Activated CD4-positive, alpha-beta T cell treated with anti-CD3 and anti-CD28 coated beads, Interleukin-2, amount 50 U/mL, for 4 hours (primary cell): Measurements from ENCODE around the gene ANKRD17.

Source experiments
- DNase-seq, 2 experiments: peaks; one replicate each; pipeline ENCODE4 v3.0.0-alpha.2; 2020

Gene ANKRD17

GRCh38 chr4:73197220-73197619 lies 61.4 kb downstream of the ANKRD17 start:
- no peak for DNase-seq

GRCh38 chr4:73194064-73194463 lies 64.5 kb downstream of the ANKRD17 start:
- DNase-seq: no peak

GRCh38 chr4:73193659-73194058 lies 64.9 kb downstream of the ANKRD17 start:
- no peak for DNase-seq

- DNase-seq: no peak
Measured at GRCh38 chr4:73193155-73193554, 65.4 kb downstream of the ANKRD17 start.

DNA sequence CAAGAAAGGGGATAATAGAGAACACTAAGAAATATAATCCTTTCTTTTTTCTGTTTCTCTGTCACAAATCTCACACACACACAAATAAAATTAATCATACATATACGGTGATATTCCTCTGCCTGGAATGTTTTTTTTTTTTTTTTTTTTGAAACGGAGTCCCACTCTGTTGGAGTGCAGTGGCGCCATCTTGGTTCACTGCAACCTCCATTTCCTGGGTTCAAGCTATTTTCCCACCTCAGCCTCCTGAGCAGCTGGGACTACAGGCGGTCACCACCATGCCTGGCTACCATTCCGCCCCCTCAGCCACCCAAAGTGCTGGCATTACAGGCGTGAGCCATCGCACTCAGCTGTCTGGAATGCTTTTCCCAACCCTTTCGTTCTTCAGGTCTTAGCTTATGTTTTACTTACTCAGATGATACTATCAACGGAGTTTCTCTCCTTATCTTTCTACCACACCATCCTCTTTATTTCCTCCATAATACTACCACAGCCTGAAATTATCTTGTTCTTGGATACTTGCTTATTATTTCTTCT lies 69.3 kb downstream of the ANKRD17 start:
- no peak for DNase-seq

DNA sequence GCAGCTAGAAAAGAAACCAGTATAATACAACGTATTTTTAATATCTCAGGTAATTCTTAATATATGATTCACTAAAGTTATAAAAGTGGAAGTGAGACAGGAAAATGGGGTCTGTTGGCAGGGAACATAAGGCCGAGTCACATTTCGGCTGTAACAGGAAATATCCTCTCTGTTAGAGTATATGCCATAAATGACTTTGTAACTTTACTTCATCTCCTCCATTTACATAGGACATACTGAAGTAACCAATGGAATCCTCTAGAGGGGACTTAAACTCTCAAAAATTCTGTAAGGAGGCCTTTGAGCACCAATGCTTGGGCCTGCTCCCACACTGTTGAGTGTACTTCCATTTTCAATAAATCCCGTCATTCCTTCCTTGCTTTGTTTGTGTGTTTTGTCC lies 71.3 kb downstream of the ANKRD17 start:
- no peak for DNase-seq

GRCh38 chr4:73185903-73186302 lies 72.7 kb downstream of the ANKRD17 start:
- DNase-seq: no peak

- DNase-seq: no peak
Measured at GRCh38 chr4:73181231-73181630, 77.4 kb downstream of the ANKRD17 start.

- no peak for DNase-seq
Measured at GRCh38 chr4:73178389-73178788, 80.2 kb downstream of the ANKRD17 start.

DNA sequence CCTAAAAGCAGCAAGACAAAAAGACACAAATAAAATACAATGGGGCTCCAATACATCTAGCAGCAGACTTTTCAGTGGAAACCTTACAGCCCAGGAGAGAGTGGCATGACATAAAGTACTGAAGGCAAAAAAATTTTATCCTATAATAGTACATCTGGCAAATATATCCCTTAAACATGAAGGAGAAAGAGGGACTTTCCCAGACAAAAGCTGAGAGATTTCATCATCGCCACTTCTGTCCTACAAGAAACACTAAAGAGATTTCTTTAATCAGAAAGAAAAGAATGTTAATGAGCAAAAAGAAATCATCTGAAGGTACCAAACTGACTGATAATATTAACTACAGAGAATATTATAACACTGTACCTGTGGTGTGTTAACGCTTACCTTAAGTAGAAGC lies 86.4 kb downstream of the ANKRD17 start:
- no peak for DNase-seq

DNA sequence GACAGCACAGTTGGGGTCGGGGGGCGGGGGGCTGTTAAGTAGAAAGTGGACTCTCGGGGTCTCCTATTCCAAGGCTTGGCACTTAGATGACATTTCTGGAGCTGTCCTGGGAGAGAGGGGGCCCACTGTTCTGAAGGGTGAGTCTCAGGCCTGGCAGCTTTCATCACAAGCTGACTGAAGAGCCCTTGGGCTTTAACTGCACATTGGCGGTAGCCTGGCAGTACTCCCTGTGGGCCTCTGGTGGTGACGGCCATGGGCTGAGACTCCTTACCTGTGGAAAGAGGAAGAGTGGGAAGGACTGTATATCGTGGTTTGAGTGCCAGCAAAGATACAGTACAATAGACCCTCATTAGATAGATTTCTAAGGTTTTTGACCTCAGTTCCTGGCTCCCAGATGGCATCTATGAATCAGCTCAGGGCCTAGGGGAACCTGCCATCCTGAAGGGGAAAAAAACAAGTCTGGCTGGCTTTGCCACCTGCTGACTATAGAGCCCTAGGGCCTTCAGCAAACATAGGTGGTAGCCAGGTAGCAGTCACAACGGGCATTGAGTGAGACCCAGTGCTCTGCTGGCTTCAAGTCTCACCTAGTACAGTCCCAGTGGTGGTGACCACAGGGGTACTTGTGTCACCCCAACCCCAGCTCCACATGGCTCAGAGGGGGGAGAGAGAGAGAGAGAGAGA lies 87.9 kb downstream of the ANKRD17 start:
- no peak for DNase-seq

GRCh38 chr4:73166212-73166611 lies 92.4 kb downstream of the ANKRD17 start:
- no peak for DNase-seq

DNA sequence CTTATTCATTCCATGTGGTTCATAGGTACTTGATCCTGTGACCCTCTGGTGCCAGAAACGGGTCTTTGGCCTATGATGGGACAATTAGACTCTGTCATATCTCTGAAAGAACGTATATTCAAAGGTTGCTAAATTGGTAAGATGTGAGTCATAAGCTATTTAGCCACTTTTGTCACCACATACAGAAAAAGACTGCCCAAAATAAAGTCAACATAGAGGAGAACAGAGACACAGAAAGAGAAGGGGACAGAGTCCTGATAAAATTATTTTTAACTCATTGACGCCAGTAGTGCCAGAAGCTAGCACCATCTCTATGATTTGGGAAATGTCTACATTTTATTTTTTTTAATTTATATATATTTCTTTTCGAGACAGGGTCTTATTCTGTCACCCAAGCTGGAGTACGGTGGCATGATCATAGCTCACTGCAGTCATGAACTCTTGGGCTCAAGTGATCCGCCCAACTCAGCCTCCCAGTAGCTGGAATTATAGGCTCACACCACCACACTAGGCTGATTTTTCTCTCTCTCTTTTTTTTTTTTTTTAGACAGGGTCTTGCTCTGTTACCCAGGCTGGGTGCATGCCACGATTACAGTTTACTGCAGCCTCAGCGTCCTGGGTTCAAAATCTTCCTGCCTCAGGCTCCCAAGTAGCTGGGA lies 96.9 kb downstream of the ANKRD17 start:
- DNase-seq: no peak

DNA sequence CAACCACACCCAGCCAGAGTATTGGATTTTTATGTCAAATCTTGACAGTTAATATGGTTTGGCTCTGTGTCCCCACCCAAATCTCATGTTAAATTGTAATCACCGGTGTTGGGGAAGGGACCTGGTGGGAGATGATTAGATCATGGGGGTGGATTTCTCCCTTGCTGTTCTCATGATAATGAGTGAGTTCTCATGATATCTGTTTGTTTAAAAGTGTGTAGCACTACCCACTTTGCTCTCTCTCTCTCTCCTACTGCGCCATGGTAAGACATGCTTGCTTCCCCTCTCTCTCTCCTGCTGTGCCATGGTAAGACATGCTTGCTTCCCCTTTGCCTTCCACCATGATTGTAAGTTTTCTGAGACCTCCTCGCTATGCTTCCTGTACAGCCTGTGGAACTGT lies 102.2 kb downstream of the ANKRD17 start:
- DNase-seq: no peak

- no peak for DNase-seq
Measured at GRCh38 chr4:73152893-73153292, 105.7 kb downstream of the ANKRD17 start.

DNA sequence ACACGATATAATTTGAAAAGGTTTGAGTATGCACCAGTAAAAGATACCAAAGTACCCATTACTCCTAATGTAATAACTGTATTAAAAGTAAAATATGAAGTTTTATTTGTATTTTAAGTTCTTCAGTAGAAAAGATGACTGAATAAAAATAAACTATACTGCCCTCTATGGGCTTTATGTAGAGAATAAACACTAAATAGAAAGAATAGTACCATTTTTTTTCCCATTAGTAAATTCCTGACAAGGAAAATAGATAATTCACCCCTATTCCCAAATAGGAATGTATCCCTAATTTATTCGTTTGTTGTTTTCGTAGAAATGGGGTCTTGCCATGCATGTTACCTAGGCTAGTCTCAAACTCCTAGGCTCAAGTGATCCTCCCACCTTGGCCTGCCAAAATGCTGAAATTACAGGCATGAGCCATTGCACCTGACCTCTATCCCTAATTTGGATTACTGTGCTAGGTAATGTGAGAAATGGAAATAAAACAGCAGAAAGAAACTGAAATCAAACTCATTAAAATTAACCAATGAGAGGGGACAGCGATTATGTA lies 115.5 kb downstream of the ANKRD17 start:
- DNase-seq: no peak

GRCh38 chr4:73139991-73140390 lies 118.6 kb downstream of the ANKRD17 start:
- no peak for DNase-seq

DNA sequence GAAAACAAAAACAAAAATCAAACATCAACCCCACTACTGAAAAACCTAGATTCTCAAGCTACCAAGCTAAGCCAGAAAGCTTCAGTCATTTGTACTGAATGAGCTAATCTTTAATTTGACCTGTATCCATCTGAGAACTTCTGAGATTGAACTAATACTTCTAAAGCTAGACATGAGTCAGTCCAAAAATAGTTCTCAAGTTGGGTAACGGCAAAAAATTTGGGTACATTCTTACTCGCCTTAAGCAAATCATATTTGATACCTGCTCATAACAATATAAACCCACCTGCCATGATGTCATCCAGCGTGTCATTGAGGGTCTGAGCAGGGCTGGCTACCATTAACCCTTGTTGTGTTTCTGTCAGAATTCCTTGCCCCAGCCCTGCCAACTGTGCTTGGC lies 119.4 kb downstream of the ANKRD17 start:
- DNase-seq: no peak

DNA sequence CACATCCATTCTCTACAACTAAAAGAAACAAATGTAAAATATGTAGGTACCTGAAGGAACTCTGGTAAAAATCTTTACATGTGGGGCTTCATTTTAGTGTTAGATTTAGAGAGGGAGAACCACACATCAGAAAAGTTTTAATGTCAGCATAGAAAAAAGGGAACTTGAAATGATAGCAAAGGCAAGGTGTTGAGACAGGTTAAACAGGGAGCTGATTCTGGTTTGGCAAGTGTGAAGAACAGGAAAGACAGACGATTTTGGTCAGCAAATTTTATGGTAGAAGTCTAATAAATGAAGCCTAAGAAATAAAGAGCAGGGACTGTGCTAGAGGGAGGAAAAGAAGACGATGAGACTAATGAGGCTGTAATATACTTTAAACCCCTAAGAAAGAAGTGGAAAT lies 121.5 kb downstream of the ANKRD17 start:
- DNase-seq: no peak

DNA sequence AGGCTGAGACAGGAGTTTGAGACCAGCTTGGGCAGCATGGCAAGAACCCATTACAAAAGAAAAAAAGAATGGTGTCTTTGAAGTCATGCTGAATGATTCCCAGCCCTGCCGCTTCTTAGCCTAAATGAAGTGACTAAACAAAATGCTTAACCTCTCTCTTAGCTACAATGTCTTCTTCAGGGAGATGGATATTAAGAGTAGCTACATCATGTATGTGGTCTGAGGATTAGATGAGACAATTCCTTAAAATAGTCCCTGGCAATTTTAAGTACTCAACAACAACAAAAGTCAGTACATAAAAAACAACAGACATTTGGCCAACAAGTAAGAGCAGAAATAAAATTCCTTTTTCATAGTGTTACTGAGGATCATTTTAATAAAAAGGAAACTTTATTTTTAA lies 124.8 kb downstream of the ANKRD17 start:
- no peak for DNase-seq

DNA sequence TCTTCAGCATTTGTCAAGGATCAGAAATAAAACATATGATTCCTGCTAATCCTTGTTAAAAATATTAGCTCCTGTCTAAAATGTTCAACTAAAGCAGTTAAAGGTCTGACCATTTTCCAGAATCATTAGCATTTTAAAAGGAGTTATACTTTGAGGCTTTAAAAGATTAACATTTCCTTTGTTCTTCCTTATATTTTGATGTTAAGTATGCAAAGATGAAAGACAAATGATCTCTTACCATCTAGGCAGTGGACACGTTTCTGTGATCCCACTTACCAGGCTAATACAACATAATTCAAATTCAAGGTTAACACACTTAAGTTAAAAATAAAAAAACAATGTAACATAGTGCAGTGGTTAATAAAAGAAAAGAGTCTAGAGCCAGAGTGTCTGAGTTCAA lies 127.3 kb downstream of the ANKRD17 start:
- DNase-seq: no peak

GRCh38 chr4:73129319-73129718 lies 129.3 kb downstream of the ANKRD17 start:
- no peak for DNase-seq

DNA sequence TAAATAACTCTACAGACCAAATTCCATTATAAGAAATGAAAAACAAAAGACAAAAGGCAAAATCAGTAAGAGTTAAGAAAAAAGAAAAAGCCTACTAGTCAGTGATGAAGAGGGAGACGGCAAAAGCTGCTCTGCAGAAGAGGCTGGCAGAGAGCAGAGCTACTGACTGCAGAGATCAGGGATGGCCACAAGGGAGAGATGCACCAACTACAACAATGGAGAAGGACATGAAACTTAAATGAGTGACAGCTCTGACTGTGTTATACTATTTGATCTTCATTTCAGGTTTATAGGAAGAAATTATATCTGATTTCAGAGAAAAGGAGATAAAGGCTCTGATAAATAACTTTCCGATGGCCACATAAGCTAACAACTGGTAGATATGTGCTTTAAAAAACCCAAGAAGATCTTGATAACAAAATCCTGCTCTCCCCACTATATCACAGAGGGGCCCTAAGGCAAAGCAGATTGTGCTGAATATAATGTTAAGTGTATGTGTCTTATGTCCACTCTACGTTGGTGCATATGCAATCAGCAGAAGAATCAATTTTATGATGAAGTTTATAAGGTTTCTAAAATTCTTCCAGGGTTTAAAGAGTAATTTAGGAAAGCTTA lies 130.7 kb downstream of the ANKRD17 start:
- DNase-seq: no peak

- DNase-seq: no peak
Measured at GRCh38 chr4:73109493-73109892, 149.1 kb downstream of the ANKRD17 start.
